Ishikawa (cell line): ENCODE results near the gene EIF4A3.
A peak's percentile ranks its signal among the peaks of the same experiment; 100 is the strongest.

Experiments
- CEBPB ChIP-seq: IDR thresholded peaks from 2 replicates; pipeline ENCODE4 v1.6.1; 2012
- CREB1 ChIP-seq: IDR thresholded peaks from 2 replicates; pipeline ENCODE4 v1.6.1; 2012; ENCODE audit warnings: low read depth
- EGR1 ChIP-seq: IDR thresholded peaks from 2 replicates; pipeline ENCODE4 v1.6.1; 2012
- EP300 ChIP-seq: IDR thresholded peaks from 2 replicates; pipeline ENCODE4 v1.6.1; 2012; ENCODE audit warnings: borderline replicate concordance
- FOXM1 ChIP-seq: IDR thresholded peaks from 2 replicates; pipeline ENCODE4 v1.6.1; 2012; ENCODE audit warnings: low read depth, borderline replicate concordance
- MAX ChIP-seq: IDR thresholded peaks from 2 replicates; pipeline ENCODE4 v1.6.1; 2012
- NFIC ChIP-seq: IDR thresholded peaks from 2 replicates; pipeline ENCODE4 v1.6.1; 2012
- RAD21 ChIP-seq: IDR thresholded peaks from 2 replicates; pipeline ENCODE4 v1.6.1; 2012; ENCODE audit warnings: low read depth
- TAF1 ChIP-seq: IDR thresholded peaks from 2 replicates; pipeline ENCODE4 v1.6.1; 2012; ENCODE audit warnings: low read depth, mild to moderate bottlenecking
- TCF12 ChIP-seq: IDR thresholded peaks from 2 replicates; pipeline ENCODE4 v1.6.1; 2012; ENCODE audit warnings: low read depth
- TEAD4 ChIP-seq: IDR thresholded peaks from 2 replicates; pipeline ENCODE4 v1.6.1; 2012
- USF1 ChIP-seq: IDR thresholded peaks from 2 replicates; pipeline ENCODE4 v1.6.1; 2012
- YY1 ChIP-seq: IDR thresholded peaks from 2 replicates; pipeline ENCODE4 v1.6.1; 2012; ENCODE audit warnings: low read depth
- ZBTB7A ChIP-seq: IDR thresholded peaks from 2 replicates; pipeline ENCODE4 v1.6.1; 2012; ENCODE audit warnings: low read depth
- TF ChIP-seq, protein P1 (sequence below): IDR thresholded peaks from 2 replicates; pipeline ENCODE4 v1.6.1; 2012; ENCODE audit warnings: low read depth, mild to moderate bottlenecking

EIF4A3 gene

GRCh38 chr17:80107231-80108021 is 39.5 kb downstream of the EIF4A3 start:
- TF ChIP-seq ZBTB7A (no peak), EGR1 (no peak), USF1 (no peak), CREB1 (no peak), RAD21 (no peak), TEAD4 (no peak), CEBPB (no peak), TAF1 (no peak), NFIC (no peak), EP300 (no peak), MAX (no peak), TCF12 (no peak), YY1 (no peak), FOXM1 (no peak)
- TF ChIP-seq, protein P1, sequence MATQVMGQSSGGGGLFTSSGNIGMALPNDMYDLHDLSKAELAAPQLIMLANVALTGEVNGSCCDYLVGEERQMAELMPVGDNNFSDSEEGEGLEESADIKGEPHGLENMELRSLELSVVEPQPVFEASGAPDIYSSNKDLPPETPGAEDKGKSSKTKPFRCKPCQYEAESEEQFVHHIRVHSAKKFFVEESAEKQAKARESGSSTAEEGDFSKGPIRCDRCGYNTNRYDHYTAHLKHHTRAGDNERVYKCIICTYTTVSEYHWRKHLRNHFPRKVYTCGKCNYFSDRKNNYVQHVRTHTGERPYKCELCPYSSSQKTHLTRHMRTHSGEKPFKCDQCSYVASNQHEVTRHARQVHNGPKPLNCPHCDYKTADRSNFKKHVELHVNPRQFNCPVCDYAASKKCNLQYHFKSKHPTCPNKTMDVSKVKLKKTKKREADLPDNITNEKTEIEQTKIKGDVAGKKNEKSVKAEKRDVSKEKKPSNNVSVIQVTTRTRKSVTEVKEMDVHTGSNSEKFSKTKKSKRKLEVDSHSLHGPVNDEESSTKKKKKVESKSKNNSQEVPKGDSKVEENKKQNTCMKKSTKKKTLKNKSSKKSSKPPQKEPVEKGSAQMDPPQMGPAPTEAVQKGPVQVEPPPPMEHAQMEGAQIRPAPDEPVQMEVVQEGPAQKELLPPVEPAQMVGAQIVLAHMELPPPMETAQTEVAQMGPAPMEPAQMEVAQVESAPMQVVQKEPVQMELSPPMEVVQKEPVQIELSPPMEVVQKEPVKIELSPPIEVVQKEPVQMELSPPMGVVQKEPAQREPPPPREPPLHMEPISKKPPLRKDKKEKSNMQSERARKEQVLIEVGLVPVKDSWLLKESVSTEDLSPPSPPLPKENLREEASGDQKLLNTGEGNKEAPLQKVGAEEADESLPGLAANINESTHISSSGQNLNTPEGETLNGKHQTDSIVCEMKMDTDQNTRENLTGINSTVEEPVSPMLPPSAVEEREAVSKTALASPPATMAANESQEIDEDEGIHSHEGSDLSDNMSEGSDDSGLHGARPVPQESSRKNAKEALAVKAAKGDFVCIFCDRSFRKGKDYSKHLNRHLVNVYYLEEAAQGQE: no peak

DNA sequence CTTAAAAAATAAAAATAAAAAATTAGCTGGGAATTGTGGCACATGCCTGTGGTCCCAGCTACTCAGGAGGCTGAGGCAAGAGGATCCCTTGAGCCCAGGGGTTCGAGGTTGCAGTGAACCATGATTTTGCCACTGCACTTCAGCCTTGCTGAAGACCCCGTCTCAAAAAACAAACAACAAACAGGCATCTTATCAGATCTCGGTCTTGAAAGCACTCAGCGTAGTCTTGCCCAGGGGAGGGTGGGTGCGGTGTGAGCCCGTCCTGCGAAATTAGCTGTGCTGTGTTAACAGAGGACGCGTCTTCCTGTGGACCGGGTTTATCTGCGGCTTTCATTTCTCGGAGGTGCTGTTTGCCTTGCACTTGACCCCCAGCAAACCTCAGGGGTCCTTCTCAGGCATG is 40.2 kb downstream of the EIF4A3 start:
- TF ChIP-seq MAX (no peak), FOXM1 (no peak), NFIC (no peak), YY1 (no peak), ZBTB7A (no peak), RAD21 (no peak), TEAD4 (no peak), CREB1 (no peak), CEBPB (no peak), TCF12 (no peak), EGR1 (no peak), EP300 (no peak), TAF1 (no peak), USF1 (no peak)
- TF ChIP-seq, protein P1: no peak

DNA sequence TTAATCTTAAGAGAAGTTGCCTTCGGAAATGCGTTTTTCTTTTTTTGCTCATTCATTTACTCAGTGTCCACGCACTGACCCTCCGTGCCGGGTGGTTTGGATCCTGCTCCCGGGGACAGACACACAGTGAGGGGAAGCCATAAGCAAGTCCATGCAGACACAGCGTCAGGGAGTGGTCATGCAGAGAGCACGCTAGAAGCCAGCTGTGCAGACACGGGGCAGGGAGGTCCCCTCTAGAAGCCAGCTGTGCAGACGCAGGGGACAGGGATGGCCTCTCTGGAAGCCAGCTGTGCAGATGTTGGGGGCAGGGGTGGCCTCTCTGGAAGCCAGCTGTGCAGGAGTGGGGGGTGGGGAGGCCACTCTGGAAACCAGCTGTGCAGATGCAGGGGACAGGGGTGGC is 40.8 kb downstream of the EIF4A3 start:
- TF ChIP-seq TEAD4 (no peak), CREB1 (no peak), RAD21 (no peak), YY1 (no peak), EP300 (no peak), TAF1 (no peak), TCF12 (no peak), EGR1 (no peak), CEBPB (no peak)
- TF ChIP-seq, protein P1: no peak

DNA sequence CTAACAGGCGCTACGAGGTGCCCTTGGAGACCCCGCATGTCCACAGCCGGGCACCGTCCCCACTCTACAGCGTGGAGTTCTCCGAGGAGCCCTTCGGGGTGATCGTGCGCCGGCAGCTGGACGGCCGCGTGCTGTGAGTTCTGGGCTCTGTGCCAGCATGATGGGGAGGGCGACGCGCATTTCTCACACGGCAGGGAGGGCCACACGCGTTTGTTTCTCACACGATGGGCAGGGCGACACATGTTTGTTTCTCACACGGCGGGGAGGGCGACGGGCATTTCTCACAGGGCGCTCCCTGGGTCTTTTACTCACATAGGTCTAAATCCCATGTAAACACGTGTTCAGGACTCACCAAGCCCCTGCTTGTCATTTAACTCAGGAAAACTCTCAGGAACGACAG is 41.2 kb downstream of the EIF4A3 start:
- TF ChIP-seq NFIC (peak; percentile 49), CREB1 (no peak), FOXM1 (no peak)

GRCh38 chr17:80104956-80105375 is 42.0 kb downstream of the EIF4A3 start:
- TF ChIP-seq ZBTB7A (no peak), TAF1 (no peak), TCF12 (no peak), TEAD4 (no peak)
